NCI-H748 treated with DMSO at 0.1 percent for 48 hours (cell line): Measurements from ENCODE around the gene SNUPN.
A peak's percentile ranks its signal among the peaks of the same experiment; 100 is the strongest.
"Not testable (repeated sequence)": the region's sequence is repeated elsewhere in the genome, so short reads cannot be mapped to it uniquely, and the experiment has no call there.

Source experiments
- DNase-seq: peaks from one replicate; lab custom pipeline; 2025; lab: John Stamatoyannopoulos, UW

SNUPN gene

GRCh38 chr15:75583701-75584100, 41.8 kb downstream of the SNUPN start:
- DNase-seq, result no peak

DNA sequence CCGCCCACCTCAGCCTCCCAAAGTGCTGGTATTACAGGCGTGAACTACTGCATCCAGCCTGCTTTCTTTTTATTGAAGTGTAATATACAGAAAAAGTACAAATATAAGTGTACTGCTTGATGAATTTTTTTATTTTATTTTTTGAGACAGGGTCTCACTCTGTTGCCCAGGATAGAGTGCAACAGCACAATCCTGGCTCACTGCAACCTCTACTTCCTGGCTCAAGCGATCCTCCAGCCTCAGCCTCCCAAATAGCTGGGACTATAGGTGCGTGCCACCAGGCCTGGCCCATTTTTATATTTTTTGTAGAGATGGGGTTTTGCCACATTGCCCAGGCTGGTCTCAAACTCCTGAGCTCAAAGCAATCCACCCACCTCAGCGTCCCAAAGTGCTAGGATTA, 42.6 kb downstream of the SNUPN start:
- DNase-seq, result not testable (repeated sequence)

DNA sequence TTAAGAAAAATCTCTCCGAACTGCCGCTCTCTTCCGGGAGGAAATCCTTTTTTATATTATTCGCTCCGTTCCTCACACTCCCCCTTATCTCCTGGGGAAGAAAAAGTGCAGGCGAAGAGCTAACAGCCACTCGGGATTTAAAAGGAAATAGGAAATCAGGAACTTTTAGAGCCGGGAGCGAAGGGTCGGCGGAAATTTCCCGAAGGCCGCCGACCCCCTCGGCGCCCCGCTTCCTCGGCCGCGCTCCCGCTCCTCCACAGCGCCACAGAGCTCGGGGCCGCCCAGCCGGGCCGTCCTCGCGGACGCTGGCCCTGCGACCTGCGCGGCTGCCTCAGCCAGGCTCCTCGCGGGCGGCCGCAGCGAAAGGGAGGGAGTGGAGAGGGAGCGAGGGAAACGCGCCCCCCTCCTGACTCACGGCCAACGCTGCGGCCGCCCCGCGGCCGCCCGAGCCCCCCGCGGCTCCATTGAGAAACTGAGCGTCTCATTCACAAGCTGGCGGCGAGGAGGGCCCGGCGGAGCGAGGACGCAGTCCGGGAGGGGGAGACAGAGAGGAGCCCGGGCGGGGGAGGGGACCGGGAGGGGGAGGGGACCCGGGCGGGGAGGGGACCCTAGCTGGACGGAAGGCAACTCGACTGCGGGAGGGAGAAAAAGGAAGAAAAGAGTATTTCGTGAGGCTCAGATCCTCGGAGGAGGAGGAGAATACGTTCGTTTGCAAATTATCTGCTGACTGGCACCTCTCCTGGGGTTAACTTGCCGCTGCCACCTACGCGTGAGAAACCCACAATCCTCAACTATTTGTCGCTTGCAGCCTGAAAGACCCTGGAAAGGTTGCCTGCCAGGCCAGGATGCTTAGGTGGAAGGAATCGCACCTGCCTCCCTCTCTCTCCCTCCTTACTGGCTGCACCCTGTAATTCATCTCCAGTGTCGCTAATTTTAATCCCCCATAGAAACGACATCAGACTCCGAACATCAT, 46.3 kb downstream of the SNUPN start, which contains the start of gene PTPN9:
Gene PTPN9, minus strand, starts transcription at position 368 of the 973 bp plus-strand sequence. CDS start 539 bp downstream, outside the sequence.
- peak; percentile 58 for DNase-seq

DNA sequence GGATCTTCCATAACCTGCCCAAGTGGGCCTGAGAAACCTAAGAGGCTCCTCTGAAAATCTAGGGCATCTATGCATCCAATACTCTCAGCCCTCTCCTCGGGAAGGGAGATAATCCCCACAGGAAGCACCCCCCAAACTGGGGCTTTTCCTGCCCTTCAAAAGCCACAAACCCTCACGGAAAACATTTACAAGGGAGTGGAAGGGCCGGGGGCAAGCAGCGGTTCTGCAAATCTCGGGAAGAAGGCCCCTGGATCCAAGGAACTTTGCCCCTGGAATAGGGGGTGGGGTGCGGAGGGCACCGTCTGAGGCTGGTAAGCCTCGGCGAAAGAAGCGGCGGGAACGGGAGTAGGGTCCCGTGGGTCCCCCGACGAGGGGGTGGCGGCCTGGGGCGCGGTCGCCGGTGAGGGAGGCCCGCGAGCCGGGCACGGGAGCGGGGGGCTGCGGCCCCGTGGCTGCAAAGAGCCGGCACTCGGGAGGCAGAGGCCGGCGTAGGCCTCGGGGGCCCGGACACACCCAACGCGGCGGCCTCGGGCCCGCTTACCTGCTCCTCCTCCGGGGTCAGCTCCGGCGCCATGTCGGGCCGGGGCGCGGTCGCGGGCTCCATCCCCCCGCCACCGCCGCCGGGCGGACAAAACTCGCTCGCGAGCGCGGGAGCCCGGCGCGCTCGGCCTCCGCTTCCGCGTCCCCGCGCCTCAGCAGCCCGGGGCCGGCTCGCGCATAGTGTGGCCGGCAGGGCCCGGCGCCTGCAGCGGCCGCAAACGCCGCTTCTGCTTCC, 47.2 kb downstream of the SNUPN start:
- DNase-seq, result no peak

DNA sequence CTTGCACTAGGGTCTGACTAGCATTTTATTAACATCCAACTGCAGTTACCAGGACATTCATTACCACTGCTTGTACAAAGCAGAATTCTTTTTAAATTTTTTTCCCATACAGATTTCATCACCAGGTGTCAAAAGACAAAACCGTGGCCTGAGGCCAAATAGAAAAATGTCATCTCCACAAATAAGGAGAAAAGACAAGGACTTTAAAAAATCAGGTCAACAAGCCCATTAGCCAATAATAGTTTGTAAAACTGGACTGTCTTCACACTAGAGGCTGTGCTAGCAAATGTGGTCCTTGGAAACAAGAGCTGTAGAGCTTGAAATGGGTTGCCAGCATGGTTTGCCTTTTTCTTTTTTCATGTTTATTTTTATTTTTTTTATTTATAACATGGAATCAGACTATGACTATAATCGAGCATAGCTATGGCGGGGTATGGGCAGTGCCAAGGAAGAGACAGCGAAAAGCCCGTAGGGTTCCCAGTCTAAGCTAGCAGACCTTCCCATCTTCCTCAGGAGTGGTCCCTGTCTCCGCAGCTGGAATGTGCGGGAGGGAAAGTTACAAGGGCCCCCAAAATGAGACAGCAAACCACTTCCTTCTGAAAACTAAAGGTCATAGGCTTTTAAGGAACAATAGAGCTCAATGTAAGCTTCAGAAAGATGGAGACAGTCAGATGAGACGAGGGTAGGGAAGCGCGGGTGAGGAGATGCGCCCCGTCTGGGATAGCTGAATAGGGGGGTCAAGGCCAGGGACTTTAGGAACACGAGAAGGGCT, 47.9 kb downstream of the SNUPN start:
- no peak for DNase-seq

- no peak for DNase-seq
Measured at GRCh38 chr15:75573648-75574384, 51.7 kb downstream of the SNUPN start.

- no peak for DNase-seq
Measured at GRCh38 chr15:75570126-75570845, 55.2 kb downstream of the SNUPN start.

- no peak for DNase-seq
Measured at GRCh38 chr15:75565062-75565970, 60.2 kb downstream of the SNUPN start.

- no peak for DNase-seq
Measured at GRCh38 chr15:75561888-75562287, 63.6 kb downstream of the SNUPN start.

DNA sequence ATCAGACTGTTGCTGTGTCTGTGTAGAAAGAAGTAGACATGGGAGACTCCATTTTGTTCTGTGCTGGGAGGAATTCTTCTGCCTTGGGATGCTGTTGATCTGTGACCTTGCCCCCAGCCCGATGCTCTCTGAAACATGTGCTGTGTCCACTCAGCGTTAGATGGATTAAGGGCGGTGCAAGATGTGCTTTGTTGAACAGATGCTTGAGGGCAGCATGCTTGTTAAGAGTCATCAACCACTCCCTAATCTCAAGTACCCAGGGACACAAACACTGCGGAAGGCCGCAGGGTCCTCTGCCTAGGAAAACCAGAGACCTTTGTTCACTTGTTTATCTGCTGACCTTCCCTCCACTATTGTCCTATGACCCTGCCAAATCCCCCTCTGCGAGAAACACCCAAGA, 66.2 kb downstream of the SNUPN start:
- not testable (repeated sequence) for DNase-seq

DNA sequence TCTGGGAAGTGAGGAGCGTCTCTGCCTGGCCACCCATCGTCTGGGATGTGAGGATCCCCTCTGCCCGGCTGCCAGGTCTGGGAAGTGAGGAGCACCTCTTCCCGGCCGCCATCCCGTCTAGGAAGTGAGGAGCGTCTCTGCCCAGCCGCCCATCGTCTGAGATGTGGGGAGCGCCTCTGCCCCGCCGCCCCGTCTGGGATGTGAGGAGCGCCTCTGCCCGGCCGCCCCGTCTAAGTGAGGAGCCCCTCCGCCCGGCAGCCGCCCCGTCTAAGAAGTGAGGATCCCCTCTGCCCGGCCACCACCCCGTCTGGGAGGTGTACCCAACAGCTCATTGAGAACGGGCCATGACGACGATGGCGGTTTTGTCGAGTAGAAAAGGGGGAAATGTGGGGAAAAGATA, 66.6 kb downstream of the SNUPN start:
- DNase-seq, result not testable (repeated sequence)

- DNase-seq, result no peak
Measured at GRCh38 chr15:75554717-75555116, 70.8 kb downstream of the SNUPN start.

GRCh38 chr15:75553659-75554058, 71.9 kb downstream of the SNUPN start:
- DNase-seq, result no peak

DNA sequence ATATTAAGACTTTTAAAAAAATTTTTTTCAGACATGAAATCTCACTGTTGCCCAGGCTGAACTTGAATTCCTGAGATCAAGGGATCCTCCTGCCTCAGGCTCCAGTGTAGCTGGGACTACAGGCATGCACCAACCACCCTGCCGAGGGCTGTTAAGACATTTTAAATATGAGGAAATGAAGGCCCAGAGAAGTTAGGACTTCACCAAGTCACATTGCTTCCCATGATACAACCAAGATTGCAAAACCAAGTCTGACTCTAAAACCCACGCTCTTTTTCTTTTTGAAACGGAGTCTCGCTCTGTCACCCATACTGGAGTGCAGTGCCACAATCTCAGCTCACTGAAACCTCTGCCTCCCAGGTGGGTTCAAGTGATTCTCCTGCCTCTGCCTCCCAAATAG, 74.4 kb downstream of the SNUPN start:
- DNase-seq, result no peak
